ENCODE results near the gene TNFRSF13B.

The TNFRSF13B gene

GRCh38 chr17:16934133-16934795 lies 37.7 kb downstream of the TNFRSF13B start:
- TF ChIP-seq MAX (IDR thresholded peaks at IDR 0.05) (no peak), ZBTB7A (IDR thresholded peaks at IDR 0.05; ENCODE audit: low read depth) (no peak), CEBPB (IDR thresholded peaks at IDR 0.05) (no peak), NFIC (IDR thresholded peaks at IDR 0.05) (no peak), TAF1 (IDR thresholded peaks at IDR 0.05; ENCODE audit: low read depth) (no peak), EP300 (IDR thresholded peaks at IDR 0.05; ENCODE audit: borderline replicate concordance) (no peak), USF1 (IDR thresholded peaks at IDR 0.05) (no peak), EGR1 (IDR thresholded peaks at IDR 0.05) (no peak), CREB1 (IDR thresholded peaks at IDR 0.05; ENCODE audit: low read depth) (no peak), TCF12 (IDR thresholded peaks at IDR 0.05; ENCODE audit: low read depth) (no peak), YY1 (IDR thresholded peaks at IDR 0.05; ENCODE audit: low read depth) (no peak), REST (IDR thresholded peaks at IDR 0.05; ENCODE audit: low read depth) (no peak), RAD21 (IDR thresholded peaks at IDR 0.05; ENCODE audit: low read depth) (no peak), FOXM1 (IDR thresholded peaks at IDR 0.05; ENCODE audit: borderline replicate concordance, low read depth) (no peak)

GRCh38 chr17:16933317-16934132 lies 38.4 kb downstream of the TNFRSF13B start:
- TF ChIP-seq CREB1 (IDR thresholded peaks at IDR 0.05; ENCODE audit: low read depth), result no peak
- no peak for TF ChIP-seq MAX (IDR thresholded peaks at IDR 0.05)
- no peak for TF ChIP-seq REST (IDR thresholded peaks at IDR 0.05; ENCODE audit: low read depth)
- no peak for TF ChIP-seq TAF1 (IDR thresholded peaks at IDR 0.05; ENCODE audit: low read depth)

GRCh38 chr17:16932611-16933010 lies 39.3 kb downstream of the TNFRSF13B start:
- TF ChIP-seq FOXM1 (IDR thresholded peaks at IDR 0.05; ENCODE audit: borderline replicate concordance, low read depth), result no peak
- no peak for TF ChIP-seq TCF12 (IDR thresholded peaks at IDR 0.05; ENCODE audit: low read depth)
- no peak for TF ChIP-seq REST (IDR thresholded peaks at IDR 0.05; ENCODE audit: low read depth)
- TF ChIP-seq CREB1 (IDR thresholded peaks at IDR 0.05; ENCODE audit: low read depth), result no peak

GRCh38 chr17:16932156-16932555 lies 39.8 kb downstream of the TNFRSF13B start:
- no peak for TF ChIP-seq YY1 (IDR thresholded peaks at IDR 0.05; ENCODE audit: low read depth)
- no peak for TF ChIP-seq NFIC (IDR thresholded peaks at IDR 0.05)
- no peak for TF ChIP-seq TAF1 (IDR thresholded peaks at IDR 0.05; ENCODE audit: low read depth)
- no peak for TF ChIP-seq TEAD4 (IDR thresholded peaks at IDR 0.05)
- TF ChIP-seq USF1 (IDR thresholded peaks at IDR 0.05), result no peak
- no peak for TF ChIP-seq TCF12 (IDR thresholded peaks at IDR 0.05; ENCODE audit: low read depth)
- no peak for TF ChIP-seq ZBTB7A (IDR thresholded peaks at IDR 0.05; ENCODE audit: low read depth)
- no peak for TF ChIP-seq REST (IDR thresholded peaks at IDR 0.05; ENCODE audit: low read depth)
- no peak for TF ChIP-seq CEBPB (IDR thresholded peaks at IDR 0.05)
- TF ChIP-seq EP300 (IDR thresholded peaks at IDR 0.05; ENCODE audit: borderline replicate concordance), result no peak
- no peak for TF ChIP-seq FOXM1 (IDR thresholded peaks at IDR 0.05; ENCODE audit: borderline replicate concordance, low read depth)
- no peak for TF ChIP-seq CREB1 (IDR thresholded peaks at IDR 0.05; ENCODE audit: low read depth)
- no peak for TF ChIP-seq RAD21 (IDR thresholded peaks at IDR 0.05; ENCODE audit: low read depth)
- TF ChIP-seq MAX (IDR thresholded peaks at IDR 0.05), result no peak
- no peak for TF ChIP-seq EGR1 (IDR thresholded peaks at IDR 0.05)

Data from Ishikawa (cell line).